ENCODE measurements around the gene UBE2J2.
"Not testable (repeated sequence)": the region's sequence is repeated elsewhere in the genome, so short reads cannot be mapped to it uniquely, and the experiment has no call there.

The UBE2J2 gene

GRCh38 chr1:1273512-1274298 lies at the start of gene UBE2J2:
TSS of gene UBE2J2 (minus strand) at chr1:1273854. CDS start at chr1:1267992, 5,862 bp downstream.
- no peak for FAIRE-seq

- FAIRE-seq: no peak
These were observed 49.3 kb upstream of the UBE2J2 start for GRCh38 chr1:1322952-1323351.

- no peak for FAIRE-seq
These were observed 48.8 kb upstream of the UBE2J2 start for GRCh38 chr1:1322418-1322817.

GRCh38 chr1:1321477-1321876 lies 47.8 kb upstream of the UBE2J2 start:
- no peak for FAIRE-seq

GRCh38 chr1:1320666-1321448 lies 47.2 kb upstream of the UBE2J2 start:
- no peak for FAIRE-seq

GRCh38 chr1:1319646-1319941 lies 45.9 kb upstream of the UBE2J2 start:
- FAIRE-seq: no peak

GRCh38 chr1:1318777-1319645 lies 45.4 kb upstream of the UBE2J2 start:
- FAIRE-seq: no peak

- no peak for FAIRE-seq
These were observed 44.5 kb upstream of the UBE2J2 start for GRCh38 chr1:1318131-1318652.

GRCh38 chr1:1317420-1317819 lies 43.8 kb upstream of the UBE2J2 start:
- FAIRE-seq: no peak

- FAIRE-seq: not testable (repeated sequence)
These were observed 42.5 kb upstream of the UBE2J2 start for GRCh38 chr1:1316199-1316598.

- FAIRE-seq: no peak
These were observed 41.8 kb upstream of the UBE2J2 start for GRCh38 chr1:1315435-1315954.

GRCh38 chr1:1314678-1315335 lies 41.2 kb upstream of the UBE2J2 start:
- FAIRE-seq: no peak

GRCh38 chr1:1314237-1314586 lies 40.6 kb upstream of the UBE2J2 start:
- FAIRE-seq: no peak

- no peak for FAIRE-seq
These were observed 40.0 kb upstream of the UBE2J2 start for GRCh38 chr1:1313500-1314236.

GRCh38 chr1:1312450-1313314 lies 39.0 kb upstream of the UBE2J2 start:
- FAIRE-seq: no peak

- FAIRE-seq: no peak
These were observed 37.8 kb upstream of the UBE2J2 start for GRCh38 chr1:1311107-1312104.

GRCh38 chr1:1310476-1311053 lies 36.9 kb upstream of the UBE2J2 start:
- no peak for FAIRE-seq

GRCh38 chr1:1310109-1310385 lies 36.4 kb upstream of the UBE2J2 start:
- no peak for FAIRE-seq
